MM.1S (cell line): Measurements from ENCODE around the gene NUTF2.

Source experiments
- EZH2 ChIP-seq: fragments of 300-600 bp; sonication (generic); optimal IDR thresholded peaks from 2 replicates; pipeline ENCODE3; 2017; ENCODE audit warnings: low read depth, mild to moderate bottlenecking, antibody characterized with exemption, low read length, mixed read lengths
- EZH2phosphoT487 ChIP-seq: fragments of 300-600 bp; sonication (generic); IDR thresholded peaks from 2 replicates; pipeline ENCODE4 v1.6.1; 2018; ENCODE audit warnings: antibody characterized with exemption, low read length
- TF ChIP-seq, protein P1 (sequence below): fragments of 300-600 bp; sonication (generic); IDR thresholded peaks from 2 replicates; pipeline ENCODE4 v1.5.1; 2016; ENCODE audit warnings: antibody characterized with exemption, low read length, mixed read lengths

DNA sequence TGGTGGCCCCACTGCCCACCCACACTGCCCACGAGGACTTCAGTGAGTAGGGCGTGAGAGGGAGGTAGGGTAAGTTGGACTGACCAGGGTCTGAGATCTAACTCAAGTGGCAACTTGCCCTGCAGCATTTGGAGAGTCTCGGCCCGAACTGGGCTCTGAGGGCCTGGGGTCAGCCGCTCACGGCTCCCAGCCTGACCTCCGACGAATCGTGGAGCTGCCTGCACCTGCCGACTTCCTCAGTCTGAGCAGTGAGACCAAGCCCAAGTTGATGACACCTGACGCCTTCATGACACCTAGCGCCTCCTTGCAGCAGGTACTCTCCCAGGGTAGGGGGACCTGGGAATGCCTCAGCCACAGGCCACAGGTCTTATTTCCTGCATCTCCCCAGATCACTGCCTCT is 32.7 kb downstream of the NUTF2 start:
- TF ChIP-seq, protein P1, sequence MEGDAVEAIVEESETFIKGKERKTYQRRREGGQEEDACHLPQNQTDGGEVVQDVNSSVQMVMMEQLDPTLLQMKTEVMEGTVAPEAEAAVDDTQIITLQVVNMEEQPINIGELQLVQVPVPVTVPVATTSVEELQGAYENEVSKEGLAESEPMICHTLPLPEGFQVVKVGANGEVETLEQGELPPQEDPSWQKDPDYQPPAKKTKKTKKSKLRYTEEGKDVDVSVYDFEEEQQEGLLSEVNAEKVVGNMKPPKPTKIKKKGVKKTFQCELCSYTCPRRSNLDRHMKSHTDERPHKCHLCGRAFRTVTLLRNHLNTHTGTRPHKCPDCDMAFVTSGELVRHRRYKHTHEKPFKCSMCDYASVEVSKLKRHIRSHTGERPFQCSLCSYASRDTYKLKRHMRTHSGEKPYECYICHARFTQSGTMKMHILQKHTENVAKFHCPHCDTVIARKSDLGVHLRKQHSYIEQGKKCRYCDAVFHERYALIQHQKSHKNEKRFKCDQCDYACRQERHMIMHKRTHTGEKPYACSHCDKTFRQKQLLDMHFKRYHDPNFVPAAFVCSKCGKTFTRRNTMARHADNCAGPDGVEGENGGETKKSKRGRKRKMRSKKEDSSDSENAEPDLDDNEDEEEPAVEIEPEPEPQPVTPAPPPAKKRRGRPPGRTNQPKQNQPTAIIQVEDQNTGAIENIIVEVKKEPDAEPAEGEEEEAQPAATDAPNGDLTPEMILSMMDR, result no peak
- TF ChIP-seq EZH2 (no peak), EZH2phosphoT487 (no peak)
